Activated CD8-positive, alpha-beta T cell treated with anti-CD3 and anti-CD28 coated beads for 36 hours (primary cell): ENCODE measurements around the gene DNAJC11. TPM values are rescaled to one million over a fixed set of nuclear protein-coding genes. Genes with fewer than 3 reads are reported as not detected.
A peak's percentile ranks its signal among the peaks of the same experiment; 100 is the strongest.

ENCODE experiments used
- ATAC-seq: fragments of 200-7000 bp; cut with Tn5 transposase; one replicate; pipeline ENCODE4 v1.10.0; 2021; ENCODE audit warnings: mild to moderate bottlenecking, moderate library complexity
- CTCF ChIA-PET: fragments of 350-600 bp; sonication (Branson Sonifier 250); formaldehyde crosslinking; loops from one replicate; lab custom pipeline; 2021; ENCODE audit warnings: antibody characterized with exemption; lab: Charles Lee
- POLR2A ChIA-PET: fragments of 350-600 bp; sonication (Branson Sonifier 250); formaldehyde crosslinking; loops from one replicate; lab custom pipeline; 2021; ENCODE audit warnings: antibody characterized with exemption; lab: Charles Lee
- DNase-seq: peaks from one replicate; pipeline ENCODE4 v3.0.0-alpha.2; 2020
- H3K27ac Mint-ChIP-seq: one replicate; pipeline ENCODE4 v1.8.0; 2021; ENCODE audit warnings: mild to moderate bottlenecking, mixed read lengths
- H3K27me3 Mint-ChIP-seq: one replicate; pipeline ENCODE4 v1.8.0; 2021; ENCODE audit warnings: mixed read lengths
- H3K36me3 Mint-ChIP-seq: one replicate; pipeline ENCODE4 v1.8.0; 2021; ENCODE audit warnings: low read depth, mixed read lengths
- H3K4me1 Mint-ChIP-seq: one replicate; pipeline ENCODE4 v1.8.0; 2021; ENCODE audit warnings: low read depth, mixed read lengths
- H3K4me3 Mint-ChIP-seq: one replicate; pipeline ENCODE4 v1.8.0; 2021; ENCODE audit warnings: mild to moderate bottlenecking, moderate library complexity, mixed read lengths
- H3K9me3 Mint-ChIP-seq: one replicate; pipeline ENCODE4 v1.8.0; 2021; ENCODE audit warnings: mixed read lengths
- CTCF ChIP-seq: fragments of 200-600 bp; IDR thresholded peaks from one replicate; pipeline ENCODE4 v1.8.0; 2022; ENCODE audit warnings: antibody characterized with exemption, mild to moderate bottlenecking
- intact Hi-C: fragments of 100-400 bp; cut with micrococcal nuclease; formaldehyde crosslinking; loops from one replicate; pipeline ENCODE4 v1.10.0; 2022
- total RNA-seq, 2 experiments: library from RNA; stranded (reverse); gene quantifications; one replicate each; pipeline ENCODE4 v1.2.3, GENCODE V29; 2021

The DNAJC11 gene
- total RNA-seq, 2 experiments from 2014 or later, result 52.8 to 53.3 TPM

GRCh38 chr1:6599141-6599975 lies 102.3 kb downstream of the DNAJC11 start:
- Mint-ChIP-seq H3K27me3 (no peaks in the 10 kb centered on the region), H3K4me3 (peak overlapping the region; percentile 93), H3K9me3 (no peaks in the 10 kb centered on the region), H3K4me1 (peaks cover 36% of the 10 kb centered on the region), H3K36me3 (peaks cover 47% of the 10 kb centered on the region), H3K27ac (peak overlapping the region; percentile 90)
- ChIA-PET CTCF (interaction anchor here (0.9 to 2.8 kb wide), 9 partner anchors 11 to 47 kb away, joined by 3 to 11 read pairs (median 5); partner anchors contain the start of genes NOL9 and ZBTB48), POLR2A (interaction anchor here (0.6 to 7.0 kb wide), 7 partner anchors 10 to 45 kb away, joined by 3 to 59 read pairs (median 9); partner anchors contain the start of genes NOL9, PHF13, TAS1R1 and ZBTB48)
- no peak for TF ChIP-seq CTCF
- intact Hi-C loops, result no loop called here
- DNase-seq (peak; percentile 84), ATAC-seq (peak; percentile 15)

DNA sequence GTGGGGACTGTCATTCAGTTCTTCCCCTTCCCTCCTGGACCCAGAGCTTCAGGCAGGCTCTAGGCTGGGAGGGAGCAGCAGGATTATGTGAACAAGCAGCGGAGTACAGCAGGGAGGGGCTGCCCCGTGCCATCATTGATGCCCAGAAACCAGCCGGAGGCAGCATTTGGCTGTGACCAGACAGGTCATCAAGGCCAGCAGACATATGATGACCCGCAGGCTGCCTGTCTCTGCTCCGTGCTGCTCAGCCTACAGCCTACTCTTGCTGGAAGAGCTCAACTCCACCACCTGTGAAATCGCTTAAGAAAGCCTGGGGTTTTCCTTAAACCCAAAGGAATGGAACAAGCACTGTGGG lies 103.9 kb downstream of the DNAJC11 start:
- Mint-ChIP-seq H3K27ac (no peak overlapping the region), H3K4me1 (peaks cover 33% of the 10 kb centered on the region), H3K4me3 (no peak overlapping the region), H3K36me3 (peaks cover 52% of the 10 kb centered on the region), H3K27me3 (no peaks in the 10 kb centered on the region), H3K9me3 (no peaks in the 10 kb centered on the region)
- TF ChIP-seq CTCF, result no peak
- ATAC-seq, result no peak
- intact Hi-C loops, result no loop called here
- POLR2A ChIA-PET, result interaction anchor here (3.1 kb wide), 1 partner anchor 9 kb away, joined by 13 read pairs; no protein-coding TSS in a partner anchor
- no peak for DNase-seq
- CTCF ChIA-PET, result interaction anchor here (1.1 kb wide), 1 partner anchor 43 kb away, joined by 4 read pairs; the partner anchor contains the start of gene NOL9

- DNase-seq (no peak), ATAC-seq (no peak)
- Mint-ChIP-seq H3K36me3 (peaks cover 52% of the 10 kb centered on the region), H3K4me1 (peaks cover 36% of the 10 kb centered on the region), H3K27me3 (no peaks in the 10 kb centered on the region), H3K4me3 (no peak overlapping the region), H3K27ac (no peak overlapping the region), H3K9me3 (no peaks in the 10 kb centered on the region)
- TF ChIP-seq CTCF, result no peak
- intact Hi-C loops, result no loop called here
- ChIA-PET CTCF (interaction anchor here (1.1 kb wide), 1 partner anchor 43 kb away, joined by 4 read pairs; the partner anchor contains the start of gene NOL9), POLR2A (interaction anchor here (1.3 to 3.1 kb wide), 2 partner anchors 8 to 11 kb away, joined by 3 to 13 read pairs; no protein-coding TSS in a partner anchor)
Measured at GRCh38 chr1:6596886-6597776, 104.5 kb downstream of the DNAJC11 start.

DNA sequence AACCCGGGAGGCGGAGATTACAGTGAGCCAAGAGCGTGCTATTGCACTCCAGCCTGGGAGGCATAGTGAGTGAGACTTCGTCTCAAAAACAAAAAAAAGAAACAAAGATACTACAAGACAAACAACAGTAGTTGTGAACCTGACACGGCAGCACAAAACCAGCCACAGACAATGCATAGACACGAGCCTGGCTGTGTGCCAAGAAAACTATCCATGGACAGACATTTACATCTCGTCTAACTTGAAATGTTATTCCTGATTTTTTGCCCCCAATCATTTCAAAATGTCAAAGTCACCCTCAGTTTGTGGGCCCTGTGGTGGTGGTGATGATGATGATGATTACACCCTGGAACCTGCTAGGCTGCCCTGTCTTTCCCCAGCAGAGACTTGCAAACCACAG lies 105.3 kb downstream of the DNAJC11 start:
- ATAC-seq (no peak), DNase-seq (no peak)
- H3K4me1 Mint-ChIP-seq, result peaks cover 41% of the 10 kb centered on the region
- CTCF ChIA-PET, result no interaction called here
- H3K4me3 Mint-ChIP-seq, result no peak overlapping the region
- H3K27ac Mint-ChIP-seq, result no peak overlapping the region
- no peak for TF ChIP-seq CTCF
- no peaks in the 10 kb centered on the region for H3K9me3 Mint-ChIP-seq
- intact Hi-C loops, result no loop called here
- H3K36me3 Mint-ChIP-seq, result peaks cover 51% of the 10 kb centered on the region
- no peaks in the 10 kb centered on the region for H3K27me3 Mint-ChIP-seq
- POLR2A ChIA-PET, result interaction anchor here (1.3 kb wide), 1 partner anchor 11 kb away, joined by 3 read pairs; no protein-coding TSS in a partner anchor
